ENCODE results near the gene SNTA1. TPM values are rescaled to one million over a fixed set of nuclear protein-coding genes. Genes with fewer than 3 reads are reported as not detected.
"Not testable (repeated sequence)": the region's sequence is repeated elsewhere in the genome, so short reads cannot be mapped to it uniquely, and the experiment has no call there.

The SNTA1 gene
- total and polyA plus RNA-seq, 10 donors = 2.4 to 8.7 (median 4.4) TPM

- H3K27ac ChIP-seq = no peak overlapping the region
Observed at GRCh38 chr20:33434434-33434833, 9.1 kb downstream of the SNTA1 start.

GRCh38 chr20:33433465-33434234 lies 9.9 kb downstream of the SNTA1 start:
- no peak for TF ChIP-seq CTCF (IDR thresholded peaks at IDR 0.05 in 8 of 11, conservative IDR thresholded peaks at IDR 0.05 in 3 of 11)
- no peak for TF ChIP-seq POLR2AphosphoS5 (IDR thresholded peaks at IDR 0.05)
- no peak for TF ChIP-seq POLR2A (IDR thresholded peaks at IDR 0.05)
- H3K27ac ChIP-seq = no peak overlapping the region
- intact Hi-C loops (cut with DNase I; ENCODE audit: low total_unique reads) = no loop called here

More at GRCh38 chr20:33434434-33434833, 9.1 kb downstream of the SNTA1 start:
- TF ChIP-seq POLR2AphosphoS5 (IDR thresholded peaks at IDR 0.05) = no peak
- TF ChIP-seq CTCF (IDR thresholded peaks at IDR 0.05 in 8 of 11, conservative IDR thresholded peaks at IDR 0.05 in 3 of 11) = no peak
- TF ChIP-seq POLR2A (IDR thresholded peaks at IDR 0.05) = no peak
- 90 to 98% (median 93%) methylated on average over 5 of the region's 5 CpGs for WGBS, 5 donors
- H3K36me3 ChIP-seq = peaks cover 0 to 6% (median 0%) of the 10 kb centered on the region in 6 donors
- DNase-seq = no peak
- no peaks in the 10 kb centered on the region for H3K4me1 ChIP-seq
- H3K9me3 ChIP-seq = no peaks in the 10 kb centered on the region
- no peaks in the 10 kb centered on the region for H3K27me3 ChIP-seq (replicated peaks in 1 of 7)
- intact Hi-C loops (cut with DNase I; ENCODE audit: low total_unique reads) = no loop called here
- no peak overlapping the region for H3K4me3 ChIP-seq

GRCh38 chr20:33431797-33432381 lies 11.7 kb downstream of the SNTA1 start:
- no peaks in the 10 kb centered on the region for H3K27me3 ChIP-seq (replicated peaks in 1 of 7)
- H3K4me1 ChIP-seq = no peaks in the 10 kb centered on the region
- intact Hi-C loops (cut with DNase I; ENCODE audit: low total_unique reads) = no loop called here
- TF ChIP-seq POLR2AphosphoS5 (IDR thresholded peaks at IDR 0.05) (no peak), POLR2A (IDR thresholded peaks at IDR 0.05) (no peak), CTCF (IDR thresholded peaks at IDR 0.05 in 8 of 11, conservative IDR thresholded peaks at IDR 0.05 in 3 of 11) (no peak)
- H3K27ac ChIP-seq = no peak overlapping the region
- H3K36me3 ChIP-seq = peaks cover 0 to 6% (median 0%) of the 10 kb centered on the region in 6 donors
- WGBS, 5 donors = 84 to 89% (median 88%) methylated on average over 5 of the region's 5 CpGs
- no peak for DNase-seq
- no peak overlapping the region for H3K4me3 ChIP-seq
- H3K9me3 ChIP-seq = no peaks in the 10 kb centered on the region

More at GRCh38 chr20:33433465-33434234, 9.9 kb downstream of the SNTA1 start:
- Histone ChIP-seq H3K36me3 (peaks cover 0 to 6% (median 0%) of the 10 kb centered on the region in 6 donors), H3K27me3 (replicated peaks in 1 of 7) (no peaks in the 10 kb centered on the region), H3K4me1 (no peaks in the 10 kb centered on the region), H3K9me3 (no peaks in the 10 kb centered on the region), H3K4me3 (no peak overlapping the region)
- no peak for DNase-seq
- 82 to 97% (median 91%) methylated on average over 7 to 8 of the region's 8 CpGs for WGBS, 5 donors

GRCh38 chr20:33423875-33424274 lies 19.7 kb downstream of the SNTA1 start:
- H3K27me3 ChIP-seq (replicated peaks in 1 of 7); DNase-seq; H3K4me1 ChIP-seq; H3K9me3 ChIP-seq; H3K4me3 ChIP-seq; intact Hi-C loops (cut with DNase I; ENCODE audit: low total_unique reads); H3K36me3 ChIP-seq: not testable (repeated sequence)
- H3K27ac ChIP-seq = peak overlapping the region in 1 of 8 donors; percentile 35
- WGBS, 5 donors = 87 to 96% (median 95%) methylated on average over 11 of the region's 11 CpGs

Measured in spleen (tissue), 11 donors.